ENCODE data around the gene ZNF423. TPM values are rescaled to one million over a fixed set of nuclear protein-coding genes. Genes with fewer than 3 reads are reported as not detected.

The ZNF423 gene
- total and polyA plus RNA-seq, 9 of the 15 experiments (the other 6 are each of a cell fraction or from before 2014, with no cell fraction given) = not detected

GRCh38 chr16:49576941-49577340 is 279.0 kb downstream of the ZNF423 start (continued):
- TF ChIP-seq ZFP91 (CRISPR knock-in tag; IDR thresholded peaks at IDR 0.05) (no peak), XRCC4 (IDR thresholded peaks at IDR 0.05; ENCODE audit: extremely low read depth, insufficient read depth, insufficient read length) (no peak), PTTG1 (tag; IDR thresholded peaks at IDR 0.05; ENCODE audit: low read depth) (no peak), XRCC5 (IDR thresholded peaks at IDR 0.05; ENCODE audit: low read depth, low read length) (no peak), TCF7L2 (IDR thresholded peaks at IDR 0.05; ENCODE audit: low read depth, low read length) (no peak)

GRCh38 chr16:49576173-49576494 is 279.8 kb downstream of the ZNF423 start:
- ChIA-PET CTCF (ENCODE audit: low intra/inter-chr PET ratio) (no interaction called here), POLR2A (no interaction called here)
- FAIRE-seq (no peak), DNase-seq (ENCODE audit: extremely low read depth in 1 of 4, low spot score in 3 of 4) (no peak), ATAC-seq (no peak)
- H4K20me1 ChIP-seq (replicated peaks; ENCODE audit: control insufficient read depth, insufficient read depth, low read length) = no peaks in the 10 kb centered on the region
- H3K27me3 ChIP-seq (ENCODE audit: control insufficient read depth in 2 of 2, insufficient read depth in 2 of 2, low read length in 2 of 2) = peaks cover 0 to 43% of the 10 kb centered on the region in 2 experiments; a peak in 2 of 5 replicates
- no peak overlapping the region; a peak in 1 of 4 replicates for H3K9ac ChIP-seq (ENCODE audit: insufficient read depth in 1 of 2, low read depth in 2 of 2, low read length in 2 of 2)
- intact Hi-C loops (cut with micrococcal nuclease) (no loop called here), in situ Hi-C loops (cut with MboI) (no loop called here)
- no peaks in the 10 kb centered on the region for H3K9me1 ChIP-seq (ENCODE audit: control insufficient read depth, insufficient read depth, low read length)
- WGBS (ENCODE audit: insufficient coverage, low coverage, missing lambda C conversion rate) = 0% methylated on average over 4 of the region's 4 CpGs
- no TSS peak for BruUV-seq (replicated peaks)
- H3K9me3 ChIP-seq (replicated peaks; ENCODE audit: control insufficient read depth, insufficient read depth, low read depth, low read length) = no peaks in the 10 kb centered on the region
- no peak overlapping the region for H3K27ac ChIP-seq (ENCODE audit: extremely low read depth, low read depth, low read length)
- no peak overlapping the region for H2AFZ ChIP-seq (ENCODE audit: low read depth, low read length)
- H3K4me3 ChIP-seq = no peak overlapping the region
- H3K4me1 ChIP-seq (replicated peaks in 1 of 2; ENCODE audit: control insufficient read depth in 2 of 2, insufficient read depth in 2 of 2, low read length in 2 of 2) = no peaks in the 10 kb centered on the region
- no peak overlapping the region for H3K4me2 ChIP-seq (ENCODE audit: insufficient read depth, low read length)
- no peaks in the 10 kb centered on the region for H3K79me2 ChIP-seq (ENCODE audit: control insufficient read depth, insufficient read depth, low read length)
- no peaks in the 10 kb centered on the region for H3K36me3 ChIP-seq (ENCODE audit: control insufficient read depth, insufficient read depth, low read length)
- TF ChIP-seq ZNF318 (IDR thresholded peaks at IDR 0.05; ENCODE audit: borderline replicate concordance in 1 of 2, low read depth in 1 of 2) (no peak), PTTG1 (tag; IDR thresholded peaks at IDR 0.05; ENCODE audit: low read depth) (no peak), ZKSCAN3 (CRISPR knock-in tag; IDR thresholded peaks at IDR 0.05) (no peak), XRCC4 (IDR thresholded peaks at IDR 0.05; ENCODE audit: extremely low read depth, insufficient read depth, insufficient read length) (no peak), ID3 (CRISPR knock-in tag; IDR thresholded peaks at IDR 0.05) (no peak), ID3 (tag; IDR thresholded peaks at IDR 0.05) (no peak), ZNF445 (CRISPR knock-in tag; IDR thresholded peaks at IDR 0.05; ENCODE audit: low read depth) (no peak), HNRNPK (IDR thresholded peaks at IDR 0.05; ENCODE audit: low read depth, low read length, poor library complexity, severe bottlenecking) (no peak)
